T47D (cell line): ENCODE data around the gene JPT2.
A peak's percentile ranks its signal among the peaks of the same experiment; 100 is the strongest.

Experiments used
- DNase-seq, 2 experiments: peaks; one replicate each; pipeline versions ENCODE4 v3.0.0 to v3.0.0-alpha.2; 2011 to 2012; ENCODE audit warnings: low read depth in 1 of 2, low spot score in 1 of 2
- JUND ChIP-seq: IDR thresholded peaks from 2 replicates; pipeline ENCODE4 v1.6.1; 2012; ENCODE audit warnings: low read depth
- in situ Hi-C: cut with HindIII; loops from 2 replicates; pipeline ENCODE4 v1.10.0; 2016; ENCODE audit warnings: low sequenced_read_pairs, low pct_unique_long_range_greater_than_20kb

Gene JPT2

GRCh38 chr16:1670371-1670770, 7.7 kb upstream of the JPT2 start:
- in situ Hi-C loops: no loop called here
- DNase-seq: no peak
- TF ChIP-seq JUND: no peak

- TF ChIP-seq JUND: no peak
- DNase-seq: no peak
- in situ Hi-C loops: no loop called here
Measured at GRCh38 chr16:1670866-1671265, 7.2 kb upstream of the JPT2 start.

GRCh38 chr16:1673424-1674151, 4.5 kb upstream of the JPT2 start:
- in situ Hi-C loops: no loop called here
- DNase-seq: no peak

GRCh38 chr16:1674306-1674705, 3.8 kb upstream of the JPT2 start:
- TF ChIP-seq JUND: no peak
- DNase-seq: no peak
- in situ Hi-C loops: no loop called here

More at GRCh38 chr16:1673424-1674151, 4.5 kb upstream of the JPT2 start:
- TF ChIP-seq JUND: no peak

- in situ Hi-C loops: no loop called here
- DNase-seq: no peak
- no peak for TF ChIP-seq JUND
Measured at GRCh38 chr16:1674751-1675664, 3.1 kb upstream of the JPT2 start.

- in situ Hi-C loops: no loop called here
- no peak for DNase-seq
- no peak for TF ChIP-seq JUND
Measured at GRCh38 chr16:1676661-1677060, 1.4 kb upstream of the JPT2 start.

GRCh38 chr16:1677339-1677738, 740 bp upstream of the JPT2 start:
- no peak for TF ChIP-seq JUND
- DNase-seq: no peak
- in situ Hi-C loops: no loop called here

- in situ Hi-C loops: no loop called here
- peak in 1 of 2 experiments; percentile 74 for DNase-seq
- TF ChIP-seq JUND: no peak
Measured at GRCh38 chr16:1678500-1679098, 520 bp downstream of the JPT2 start.

GRCh38 chr16:1680361-1680760, 2.3 kb downstream of the JPT2 start:
- TF ChIP-seq JUND: no peak
- no peak for DNase-seq
- in situ Hi-C loops: no loop called here

GRCh38 chr16:1681032-1681431, 3.0 kb downstream of the JPT2 start:
- no peak for DNase-seq
- in situ Hi-C loops: no loop called here
- no peak for TF ChIP-seq JUND

GRCh38 chr16:1687427-1688316, 9.6 kb downstream of the JPT2 start:
- TF ChIP-seq JUND: no peak
- DNase-seq: no peak
- in situ Hi-C loops: no loop called here
